Hematopoietic multipotent progenitor cell treated with erythropoietin and hydrocortisone succinate and interleukin-3 and kit ligand, for 15 days (in vitro differentiated cells): ENCODE data around the gene TSPYL4.
A peak's percentile ranks its signal among the peaks of the same experiment; 100 is the strongest.

Source experiments
- DNase-seq: peaks from one replicate; pipeline ENCODE4 v3.0.0-alpha.2; 2015; ENCODE audit warnings: low spot score

The TSPYL4 gene

GRCh38 chr6:116223355-116223754 is 30.5 kb downstream of the TSPYL4 start:
- DNase-seq: no peak

- no peak for DNase-seq
These were observed 32.0 kb downstream of the TSPYL4 start for GRCh38 chr6:116221911-116222310.

GRCh38 chr6:116221067-116221466 is 32.8 kb downstream of the TSPYL4 start:
- no peak for DNase-seq

GRCh38 chr6:116218866-116219265 is 35.0 kb downstream of the TSPYL4 start:
- no peak for DNase-seq

GRCh38 chr6:116218172-116218633 is 35.7 kb downstream of the TSPYL4 start:
- peak; percentile 50 for DNase-seq

- DNase-seq: peak; percentile 53
These were observed 36.8 kb downstream of the TSPYL4 start for GRCh38 chr6:116217069-116217468.

- no peak for DNase-seq
These were observed 38.5 kb downstream of the TSPYL4 start for GRCh38 chr6:116215414-116215813.

GRCh38 chr6:116214681-116215080 is 39.2 kb downstream of the TSPYL4 start:
- DNase-seq: no peak

GRCh38 chr6:116210750-116211425 is 43.0 kb downstream of the TSPYL4 start:
- no peak for DNase-seq

GRCh38 chr6:116210316-116210715 is 43.6 kb downstream of the TSPYL4 start:
- no peak for DNase-seq

GRCh38 chr6:116208056-116208785 is 45.7 kb downstream of the TSPYL4 start:
- DNase-seq: no peak

GRCh38 chr6:116206231-116206903 is 47.5 kb downstream of the TSPYL4 start:
- DNase-seq: no peak

GRCh38 chr6:116205281-116205680 is 48.6 kb downstream of the TSPYL4 start:
- DNase-seq: no peak

GRCh38 chr6:116201538-116201937 is 52.3 kb downstream of the TSPYL4 start:
- no peak for DNase-seq

GRCh38 chr6:116200619-116201249 is 53.1 kb downstream of the TSPYL4 start:
- no peak for DNase-seq
